Measurements from ENCODE around the gene CD99.

The CD99 gene

GRCh38 chrX:2643880-2644279, 47.2 kb upstream of the CD99 start:
- no peaks in the 10 kb centered on the region for H3K9me3 ChIP-seq (ENCODE audit: low read length)
- no peak overlapping the region for H3K27ac ChIP-seq (ENCODE audit: low read depth, low read length, poor library complexity, severe bottlenecking)
- H2AFZ ChIP-seq (ENCODE audit: low read length): no peak overlapping the region
- no peaks in the 10 kb centered on the region for H3K79me2 ChIP-seq (ENCODE audit: insufficient read depth, low read length)
- no peak overlapping the region for H3K4me3 ChIP-seq (ENCODE audit: low read depth, low read length, poor library complexity, severe bottlenecking)
- peaks cover 8% of the 10 kb centered on the region; the same call in 1 of the 2 replicates for H3K36me3 ChIP-seq (ENCODE audit: insufficient read depth, low read length)
- H3K4me2 ChIP-seq (ENCODE audit: low read length): no peak overlapping the region
- H3K9ac ChIP-seq (ENCODE audit: low read length): no peak overlapping the region
- no peaks in the 10 kb centered on the region for H3K9me2 ChIP-seq (ENCODE audit: low read depth, low read length)
- no peaks in the 10 kb centered on the region for H3K4me1 ChIP-seq (ENCODE audit: insufficient read depth, low read length, severe bottlenecking)
- no peaks in the 10 kb centered on the region for H3K27me3 ChIP-seq (ENCODE audit: insufficient read depth, low read length)
- H4K20me1 ChIP-seq (ENCODE audit: insufficient read depth, low read length): no peaks in the 10 kb centered on the region
- H3F3A ChIP-seq (ENCODE audit: insufficient read depth, low read length): no peaks in the 10 kb centered on the region
- TF ChIP-seq EZH2 (IDR thresholded peaks at IDR 0.05; ENCODE audit: borderline replicate concordance, low read length) (no peak), CTCF (IDR thresholded peaks at IDR 0.05; ENCODE audit: low read length) (no peak)

GRCh38 chrX:2645563-2645962, 45.5 kb upstream of the CD99 start:
- no peaks in the 10 kb centered on the region for H3K4me1 ChIP-seq (ENCODE audit: insufficient read depth, low read length, severe bottlenecking)
- no peak overlapping the region for H3K9ac ChIP-seq (ENCODE audit: low read length)
- no peaks in the 10 kb centered on the region for H3K9me3 ChIP-seq (ENCODE audit: low read length)
- H3K79me2 ChIP-seq (ENCODE audit: insufficient read depth, low read length): no peaks in the 10 kb centered on the region
- H3K27ac ChIP-seq (ENCODE audit: low read depth, low read length, poor library complexity, severe bottlenecking): no peak overlapping the region
- no peaks in the 10 kb centered on the region for H3K36me3 ChIP-seq (ENCODE audit: insufficient read depth, low read length)
- no peaks in the 10 kb centered on the region for H4K20me1 ChIP-seq (ENCODE audit: insufficient read depth, low read length)
- no peak overlapping the region for H3K4me2 ChIP-seq (ENCODE audit: low read length)
- H3K27me3 ChIP-seq (ENCODE audit: insufficient read depth, low read length): no peaks in the 10 kb centered on the region
- no peak overlapping the region for H3K4me3 ChIP-seq (ENCODE audit: low read depth, low read length, poor library complexity, severe bottlenecking)
- TF ChIP-seq EZH2 (IDR thresholded peaks at IDR 0.05; ENCODE audit: borderline replicate concordance, low read length) (no peak), CTCF (IDR thresholded peaks at IDR 0.05; ENCODE audit: low read length) (no peak)
- H3F3A ChIP-seq (ENCODE audit: insufficient read depth, low read length): no peaks in the 10 kb centered on the region
- H2AFZ ChIP-seq (ENCODE audit: low read length): no peak overlapping the region
- H3K9me2 ChIP-seq (ENCODE audit: low read depth, low read length): no peaks in the 10 kb centered on the region

- H3K4me3 ChIP-seq (ENCODE audit: low read depth, low read length, poor library complexity, severe bottlenecking): no peak overlapping the region
- H3K9me2 ChIP-seq (ENCODE audit: low read depth, low read length): no peaks in the 10 kb centered on the region
- no peak overlapping the region for H2AFZ ChIP-seq (ENCODE audit: low read length)
- no peaks in the 10 kb centered on the region for H3K27me3 ChIP-seq (ENCODE audit: insufficient read depth, low read length)
- no peaks in the 10 kb centered on the region for H3K36me3 ChIP-seq (ENCODE audit: insufficient read depth, low read length)
- no peaks in the 10 kb centered on the region for H3K4me1 ChIP-seq (ENCODE audit: insufficient read depth, low read length, severe bottlenecking)
- no peak overlapping the region for H3K27ac ChIP-seq (ENCODE audit: low read depth, low read length, poor library complexity, severe bottlenecking)
- no peak overlapping the region for H3K4me2 ChIP-seq (ENCODE audit: low read length)
- no peaks in the 10 kb centered on the region for H3F3A ChIP-seq (ENCODE audit: insufficient read depth, low read length)
- H3K79me2 ChIP-seq (ENCODE audit: insufficient read depth, low read length): no peaks in the 10 kb centered on the region
- no peaks in the 10 kb centered on the region for H4K20me1 ChIP-seq (ENCODE audit: insufficient read depth, low read length)
- no peaks in the 10 kb centered on the region for H3K9me3 ChIP-seq (ENCODE audit: low read length)
- TF ChIP-seq CTCF (IDR thresholded peaks at IDR 0.05; ENCODE audit: low read length) (no peak), EZH2 (IDR thresholded peaks at IDR 0.05; ENCODE audit: borderline replicate concordance, low read length) (no peak)
- no peak overlapping the region for H3K9ac ChIP-seq (ENCODE audit: low read length)
Observed at GRCh38 chrX:2647627-2648026, 43.5 kb upstream of the CD99 start.
